Ishikawa (cell line): ENCODE results near the gene PRCC.

Experiments used
- CEBPB ChIP-seq: IDR thresholded peaks from 2 replicates; pipeline ENCODE4 v1.6.1; 2012
- CREB1 ChIP-seq: IDR thresholded peaks from 2 replicates; pipeline ENCODE4 v1.6.1; 2012; ENCODE audit warnings: low read depth
- EGR1 ChIP-seq: IDR thresholded peaks from 2 replicates; pipeline ENCODE4 v1.6.1; 2012
- EP300 ChIP-seq: IDR thresholded peaks from 2 replicates; pipeline ENCODE4 v1.6.1; 2012; ENCODE audit warnings: borderline replicate concordance
- FOXM1 ChIP-seq: IDR thresholded peaks from 2 replicates; pipeline ENCODE4 v1.6.1; 2012; ENCODE audit warnings: low read depth, borderline replicate concordance
- NFIC ChIP-seq: IDR thresholded peaks from 2 replicates; pipeline ENCODE4 v1.6.1; 2012
- RAD21 ChIP-seq: IDR thresholded peaks from 2 replicates; pipeline ENCODE4 v1.6.1; 2012; ENCODE audit warnings: low read depth
- TAF1 ChIP-seq: IDR thresholded peaks from 2 replicates; pipeline ENCODE4 v1.6.1; 2012; ENCODE audit warnings: low read depth, mild to moderate bottlenecking
- TCF12 ChIP-seq: IDR thresholded peaks from 2 replicates; pipeline ENCODE4 v1.6.1; 2012; ENCODE audit warnings: low read depth
- TEAD4 ChIP-seq: IDR thresholded peaks from 2 replicates; pipeline ENCODE4 v1.6.1; 2012
- YY1 ChIP-seq: IDR thresholded peaks from 2 replicates; pipeline ENCODE4 v1.6.1; 2012; ENCODE audit warnings: low read depth
- ZBTB7A ChIP-seq: IDR thresholded peaks from 2 replicates; pipeline ENCODE4 v1.6.1; 2012; ENCODE audit warnings: low read depth
- TF ChIP-seq, protein P1 (sequence below): IDR thresholded peaks from 2 replicates; pipeline ENCODE4 v1.6.1; 2012
- TF ChIP-seq, protein P2 (sequence below): IDR thresholded peaks from 2 replicates; pipeline ENCODE4 v1.6.1; 2012; ENCODE audit warnings: low read depth, mild to moderate bottlenecking
- TF ChIP-seq, protein P3 (sequence below): IDR thresholded peaks from 2 replicates; pipeline ENCODE4 v1.6.1; 2012

Gene PRCC

DNA sequence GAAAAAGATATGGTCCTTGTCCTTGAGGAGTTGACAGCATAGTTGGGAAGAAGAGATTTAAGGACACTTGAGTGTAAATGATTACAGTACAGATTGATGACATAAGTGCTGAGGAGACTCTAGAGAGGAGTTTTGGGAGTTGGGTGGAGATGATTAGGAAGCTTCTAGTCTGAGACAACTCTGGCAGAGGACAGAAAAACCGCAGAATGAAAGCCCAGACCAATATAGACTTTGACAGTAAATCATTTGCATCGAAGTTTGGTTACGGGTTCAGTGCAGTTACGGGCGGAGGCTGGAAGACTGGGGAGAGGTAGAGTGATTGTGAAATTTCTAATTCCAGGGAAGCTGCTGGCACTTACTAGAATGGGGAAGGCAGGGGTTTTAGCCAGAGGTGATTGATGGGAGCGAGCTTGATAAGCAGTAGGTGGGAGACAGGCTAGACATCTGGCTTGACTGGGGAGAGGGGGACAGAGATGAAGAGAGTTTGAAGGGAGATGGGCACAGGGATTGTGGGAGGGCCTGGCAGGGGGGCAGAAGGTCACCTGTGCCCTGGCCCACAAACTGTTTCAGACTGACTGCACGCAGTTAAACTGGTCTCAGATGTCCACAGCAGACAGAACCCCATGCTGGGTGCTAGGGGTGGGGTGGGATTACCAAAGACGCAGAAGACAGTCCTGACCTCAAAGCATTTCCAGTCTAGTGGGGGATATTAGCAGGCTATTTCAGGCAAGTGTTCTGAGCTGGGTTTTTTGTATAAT lies 29.2 kb downstream of the PRCC start:
- TF ChIP-seq, protein P1, sequence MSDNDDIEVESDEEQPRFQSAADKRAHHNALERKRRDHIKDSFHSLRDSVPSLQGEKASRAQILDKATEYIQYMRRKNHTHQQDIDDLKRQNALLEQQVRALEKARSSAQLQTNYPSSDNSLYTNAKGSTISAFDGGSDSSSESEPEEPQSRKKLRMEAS, result no peak
- TF ChIP-seq FOXM1, result no peak
- no peak for TF ChIP-seq TCF12
- no peak for TF ChIP-seq TEAD4
- no peak for TF ChIP-seq RAD21
- TF ChIP-seq NFIC, result no peak
- TF ChIP-seq, protein P2, sequence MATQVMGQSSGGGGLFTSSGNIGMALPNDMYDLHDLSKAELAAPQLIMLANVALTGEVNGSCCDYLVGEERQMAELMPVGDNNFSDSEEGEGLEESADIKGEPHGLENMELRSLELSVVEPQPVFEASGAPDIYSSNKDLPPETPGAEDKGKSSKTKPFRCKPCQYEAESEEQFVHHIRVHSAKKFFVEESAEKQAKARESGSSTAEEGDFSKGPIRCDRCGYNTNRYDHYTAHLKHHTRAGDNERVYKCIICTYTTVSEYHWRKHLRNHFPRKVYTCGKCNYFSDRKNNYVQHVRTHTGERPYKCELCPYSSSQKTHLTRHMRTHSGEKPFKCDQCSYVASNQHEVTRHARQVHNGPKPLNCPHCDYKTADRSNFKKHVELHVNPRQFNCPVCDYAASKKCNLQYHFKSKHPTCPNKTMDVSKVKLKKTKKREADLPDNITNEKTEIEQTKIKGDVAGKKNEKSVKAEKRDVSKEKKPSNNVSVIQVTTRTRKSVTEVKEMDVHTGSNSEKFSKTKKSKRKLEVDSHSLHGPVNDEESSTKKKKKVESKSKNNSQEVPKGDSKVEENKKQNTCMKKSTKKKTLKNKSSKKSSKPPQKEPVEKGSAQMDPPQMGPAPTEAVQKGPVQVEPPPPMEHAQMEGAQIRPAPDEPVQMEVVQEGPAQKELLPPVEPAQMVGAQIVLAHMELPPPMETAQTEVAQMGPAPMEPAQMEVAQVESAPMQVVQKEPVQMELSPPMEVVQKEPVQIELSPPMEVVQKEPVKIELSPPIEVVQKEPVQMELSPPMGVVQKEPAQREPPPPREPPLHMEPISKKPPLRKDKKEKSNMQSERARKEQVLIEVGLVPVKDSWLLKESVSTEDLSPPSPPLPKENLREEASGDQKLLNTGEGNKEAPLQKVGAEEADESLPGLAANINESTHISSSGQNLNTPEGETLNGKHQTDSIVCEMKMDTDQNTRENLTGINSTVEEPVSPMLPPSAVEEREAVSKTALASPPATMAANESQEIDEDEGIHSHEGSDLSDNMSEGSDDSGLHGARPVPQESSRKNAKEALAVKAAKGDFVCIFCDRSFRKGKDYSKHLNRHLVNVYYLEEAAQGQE, result no peak
- no peak for TF ChIP-seq YY1
- TF ChIP-seq, protein P3, sequence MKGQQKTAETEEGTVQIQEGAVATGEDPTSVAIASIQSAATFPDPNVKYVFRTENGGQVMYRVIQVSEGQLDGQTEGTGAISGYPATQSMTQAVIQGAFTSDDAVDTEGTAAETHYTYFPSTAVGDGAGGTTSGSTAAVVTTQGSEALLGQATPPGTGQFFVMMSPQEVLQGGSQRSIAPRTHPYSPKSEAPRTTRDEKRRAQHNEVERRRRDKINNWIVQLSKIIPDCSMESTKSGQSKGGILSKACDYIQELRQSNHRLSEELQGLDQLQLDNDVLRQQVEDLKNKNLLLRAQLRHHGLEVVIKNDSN, result no peak
- TF ChIP-seq CREB1, result no peak
- TF ChIP-seq ZBTB7A, result no peak
- TF ChIP-seq EP300, result no peak
- TF ChIP-seq TAF1, result no peak
- TF ChIP-seq EGR1, result no peak
- TF ChIP-seq CEBPB, result no peak

DNA sequence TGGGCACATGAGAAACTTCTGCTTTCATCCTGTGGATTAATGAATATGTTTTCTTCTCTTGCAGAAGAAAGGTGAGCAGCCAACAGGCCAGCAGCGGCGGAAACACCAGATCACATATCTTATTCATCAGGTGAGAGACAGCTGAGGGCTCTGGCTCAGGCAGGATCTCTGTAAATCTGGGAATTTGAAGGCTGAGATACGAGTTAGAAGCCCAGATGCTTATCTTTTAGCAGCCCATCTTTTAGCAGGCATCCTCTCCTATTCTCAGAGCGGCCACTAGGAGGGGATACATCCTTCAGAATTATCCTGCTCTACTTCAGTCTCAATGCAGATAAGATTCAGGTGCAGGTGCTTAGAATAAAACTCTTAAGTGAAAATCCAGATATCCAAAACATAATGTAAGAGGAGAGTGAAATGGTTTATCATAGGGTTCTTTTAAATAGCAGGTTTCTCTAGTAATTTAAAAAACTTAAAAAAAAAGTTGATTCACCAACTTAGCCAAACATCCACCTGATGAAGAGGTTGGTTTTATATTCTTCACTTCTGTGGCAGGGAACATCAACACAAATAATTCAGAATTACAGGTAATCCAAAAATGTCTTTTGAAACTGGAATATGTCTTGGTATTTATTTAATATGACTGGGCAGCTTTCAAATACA lies 30.0 kb downstream of the PRCC start:
- no peak for TF ChIP-seq TCF12
- TF ChIP-seq, protein P3, result no peak
- TF ChIP-seq YY1, result no peak
- TF ChIP-seq FOXM1, result no peak
- no peak for TF ChIP-seq TEAD4
- no peak for TF ChIP-seq EP300
- TF ChIP-seq ZBTB7A, result no peak
- TF ChIP-seq RAD21, result peak; percentile 53
- no peak for TF ChIP-seq CREB1

DNA sequence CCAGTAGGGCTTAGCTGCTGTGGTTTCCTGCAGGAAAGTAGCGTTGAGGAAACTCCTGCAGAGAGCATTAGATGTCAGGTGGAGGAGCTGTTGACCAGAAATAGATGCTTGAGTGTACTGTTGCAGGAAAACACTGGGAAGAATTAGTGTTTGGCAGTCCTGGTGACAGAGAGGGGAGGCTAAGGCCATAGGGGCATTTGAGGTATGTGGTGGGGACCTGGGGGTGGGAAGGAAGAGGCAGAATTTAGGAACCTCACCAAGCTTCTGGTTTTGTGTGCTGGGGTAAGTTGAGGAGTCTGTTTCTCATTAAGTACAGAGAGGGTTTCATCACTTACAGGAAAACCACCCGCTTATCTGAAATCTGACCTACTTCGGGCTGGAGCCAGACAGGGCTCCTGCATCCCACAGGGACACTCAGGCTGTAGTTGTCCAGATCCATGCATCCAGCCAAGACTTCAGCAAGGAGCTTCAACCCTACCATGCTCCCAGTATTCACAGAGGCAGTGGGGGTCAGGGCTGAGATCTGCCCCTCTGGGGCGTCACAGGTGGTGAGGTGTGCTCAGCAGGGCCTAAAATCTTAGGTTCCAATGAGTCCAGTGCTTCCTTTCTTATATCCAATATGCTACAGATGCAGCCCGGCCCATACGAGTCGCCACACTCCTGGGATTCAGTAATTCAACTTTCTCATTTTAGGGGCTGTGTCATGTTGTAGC lies 34.2 kb downstream of the PRCC start:
- TF ChIP-seq RAD21 (no peak), TAF1 (no peak), CEBPB (no peak), YY1 (no peak)
- TF ChIP-seq, protein P1, result no peak
- TF ChIP-seq, protein P2, result no peak

DNA sequence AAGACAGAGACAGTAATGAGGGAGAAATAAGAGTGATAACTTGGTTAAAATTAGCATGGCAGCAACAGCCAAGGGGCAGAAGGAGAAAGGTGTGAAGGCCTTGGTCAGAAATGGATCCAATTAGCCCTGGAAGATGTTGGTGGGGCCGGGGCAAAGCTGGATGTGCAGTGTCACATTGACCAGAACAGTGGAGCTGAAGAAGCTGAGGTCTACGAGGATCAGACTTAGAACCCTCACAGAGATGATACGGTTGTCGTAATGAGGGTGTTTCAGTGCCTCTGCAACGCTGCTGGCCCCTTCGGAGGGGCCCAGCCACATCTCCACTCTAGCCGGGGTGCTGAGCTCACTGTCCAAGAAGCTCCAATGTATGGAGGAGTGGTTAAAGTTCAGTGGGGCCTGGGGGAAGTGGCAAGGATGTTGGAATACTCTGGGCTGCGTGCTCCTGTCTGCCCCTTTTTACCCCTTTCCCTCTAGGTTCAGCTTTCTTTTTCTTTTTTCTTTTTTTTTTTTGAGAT lies 35.1 kb downstream of the PRCC start:
- TF ChIP-seq, protein P3, result no peak
- TF ChIP-seq RAD21 (no peak), ZBTB7A (no peak), TCF12 (no peak), EP300 (no peak)

DNA sequence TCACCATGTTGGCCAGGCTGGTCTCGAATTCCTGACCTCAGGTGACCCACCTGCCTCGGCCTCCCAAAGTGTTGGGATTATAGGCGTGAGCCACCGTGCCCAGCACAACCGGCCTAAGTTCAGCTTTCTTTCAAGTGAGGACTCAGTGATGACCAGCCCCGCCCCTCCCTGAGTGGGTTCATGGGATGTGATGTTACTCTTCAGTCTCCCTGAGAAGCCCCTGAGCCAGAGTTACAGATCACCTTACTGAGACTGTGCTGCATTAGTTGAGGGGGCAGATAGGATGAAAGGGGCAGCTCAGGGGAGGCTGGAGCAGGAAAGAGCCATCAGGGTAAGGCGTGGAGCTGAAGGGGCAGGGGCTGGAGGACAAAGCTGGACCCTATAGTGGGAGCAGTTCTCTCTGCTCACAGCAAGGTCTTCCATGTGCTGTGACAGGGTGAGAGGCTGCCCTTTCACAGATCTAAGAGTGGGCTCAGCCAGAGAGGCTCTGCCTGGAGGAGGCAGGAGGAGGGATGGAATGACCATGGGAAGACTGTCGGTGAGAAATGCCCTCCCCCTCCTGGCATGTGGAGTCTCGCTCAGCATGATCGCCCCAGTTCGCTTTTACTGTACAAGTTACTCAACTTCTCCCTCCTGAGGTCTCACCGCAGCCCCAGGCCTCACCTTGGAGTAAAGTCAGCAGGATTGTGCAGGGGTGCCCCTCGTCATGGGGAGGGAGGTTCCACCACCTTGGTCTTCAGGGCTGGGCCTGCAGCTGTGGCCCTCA lies 35.9 kb downstream of the PRCC start:
- TF ChIP-seq RAD21, result no peak
- no peak for TF ChIP-seq NFIC
- TF ChIP-seq, protein P1, result no peak
- no peak for TF ChIP-seq CREB1
- TF ChIP-seq, protein P3, result no peak
- TF ChIP-seq ZBTB7A, result no peak
- TF ChIP-seq CEBPB, result no peak
- TF ChIP-seq, protein P2, result no peak
- no peak for TF ChIP-seq YY1
- TF ChIP-seq EGR1, result no peak
- TF ChIP-seq EP300, result no peak
- no peak for TF ChIP-seq FOXM1
- TF ChIP-seq TCF12, result no peak
- no peak for TF ChIP-seq TAF1
- TF ChIP-seq TEAD4, result no peak
